Ectodermal cell (in vitro differentiated cells): ENCODE measurements around the gene B3GNT2.

ENCODE experiments used
- H3K27ac ChIP-seq: 2 replicates; pipeline ENCODE4 v1.7.0; 2013; ENCODE audit warnings: mild to moderate bottlenecking, low read depth, low read length; ENCODE audit not compliant: insufficient read depth, poor library complexity, severe bottlenecking
- H3K27me3 ChIP-seq: 2 replicates; pipeline ENCODE4 v1.7.0; 2013; ENCODE audit warnings: mild to moderate bottlenecking, low read length; ENCODE audit not compliant: insufficient read depth, control insufficient read depth, poor library complexity, severe bottlenecking
- H3K36me3 ChIP-seq: one replicate; pipeline ENCODE4 v1.7.0; 2013; ENCODE audit warnings: low read length; ENCODE audit not compliant: control insufficient read depth, insufficient read depth
- H3K4me1 ChIP-seq: one replicate; pipeline ENCODE4 v1.7.0; 2013; ENCODE audit warnings: low read length; ENCODE audit not compliant: control insufficient read depth, insufficient read depth
- H3K4me3 ChIP-seq: 2 replicates; pipeline ENCODE4 v1.7.0; 2013; ENCODE audit warnings: low read depth, low read length, control low read depth; ENCODE audit not compliant: insufficient read depth
- H3K9me3 ChIP-seq: 2 replicates; pipeline ENCODE4 v1.7.0; 2013; ENCODE audit warnings: mild to moderate bottlenecking, low read length, moderate library complexity; ENCODE audit not compliant: control insufficient read depth
- WGBS, 2 experiments: methylation state at CpG; one replicate each; pipeline ENCODE4 v1.1.7; 2013; ENCODE audit warnings: missing lambda C conversion rate in 2 of 2; 5-methylcytosine and 5-hydroxymethylcytosine counted together

The B3GNT2 gene

DNA sequence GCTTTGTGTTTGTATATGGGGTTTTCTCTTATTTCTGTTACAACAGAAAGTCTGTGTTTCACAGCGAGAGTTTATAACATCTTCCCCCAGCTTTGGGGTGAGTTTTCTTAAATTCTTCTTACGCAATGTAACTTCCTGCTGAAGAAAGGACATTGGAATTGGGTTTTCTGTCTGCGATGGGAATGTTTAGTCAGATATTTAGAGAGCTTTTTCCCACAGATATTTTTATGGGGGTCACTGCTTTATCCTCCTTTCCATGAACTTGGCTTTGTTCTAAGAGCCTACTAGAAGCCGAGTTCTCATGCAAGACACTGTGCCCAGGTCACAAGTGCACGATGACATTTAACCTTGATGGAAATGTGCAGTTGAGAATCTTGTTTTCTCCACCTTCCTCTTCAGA, 22.1 kb downstream of the B3GNT2 start:
- Histone ChIP-seq H3K9me3 (no peaks in the 10 kb centered on the region), H3K36me3 (peaks cover 12% of the 10 kb centered on the region), H3K27ac (no peak overlapping the region), H3K27me3 (no peaks in the 10 kb centered on the region), H3K4me1 (peaks cover 9% of the 10 kb centered on the region), H3K4me3 (no peak overlapping the region)
- 91 to 92% methylated on average over 5 of the region's 5 CpGs for WGBS, 2 experiments

DNA sequence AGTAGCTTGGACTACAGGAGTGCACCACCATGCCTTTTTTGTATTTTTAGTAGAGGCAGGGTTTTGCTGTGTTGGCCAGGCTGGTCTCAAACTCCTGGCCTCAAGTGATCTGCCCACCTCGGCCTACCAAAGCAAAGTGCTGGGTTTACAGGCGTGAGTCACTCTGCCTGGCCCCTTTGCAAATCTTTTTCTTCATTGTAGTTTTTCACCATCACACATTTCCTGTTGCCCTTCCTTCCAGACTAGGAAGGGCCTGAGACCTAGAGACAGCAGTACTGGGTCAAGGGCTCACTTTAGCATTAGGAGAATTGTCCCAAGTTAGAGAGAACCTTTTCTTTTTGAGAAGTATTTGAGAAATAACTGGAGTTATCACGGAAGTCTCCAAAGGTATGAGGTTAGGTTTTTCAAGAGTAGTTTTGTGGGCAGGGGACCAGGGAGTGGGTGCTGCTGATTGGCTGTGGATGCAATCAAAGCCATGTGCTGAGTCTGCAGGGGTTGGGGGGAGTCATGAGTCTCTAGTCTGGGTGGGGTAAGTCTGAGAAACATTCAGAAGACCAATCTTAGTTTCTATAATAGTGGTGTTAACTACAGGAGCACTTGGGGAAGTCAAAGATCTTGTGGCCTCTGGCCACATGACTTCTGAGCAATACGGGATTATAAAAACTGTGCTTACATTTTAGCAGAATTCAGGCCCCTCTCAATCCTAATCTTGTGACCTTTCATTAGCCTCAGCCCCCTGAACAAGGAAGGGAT, 23.7 kb downstream of the B3GNT2 start:
- Histone ChIP-seq H3K4me1 (peaks cover 9% of the 10 kb centered on the region), H3K4me3 (no peak overlapping the region), H3K9me3 (no peaks in the 10 kb centered on the region), H3K36me3 (peaks cover 16% of the 10 kb centered on the region), H3K27ac (no peak overlapping the region), H3K27me3 (no peaks in the 10 kb centered on the region)
- 79 to 81% methylated on average over 4 of the region's 4 CpGs for WGBS, 2 experiments

- Histone ChIP-seq H3K9me3 (no peaks in the 10 kb centered on the region), H3K4me1 (no peaks in the 10 kb centered on the region), H3K36me3 (peaks cover 24% of the 10 kb centered on the region), H3K4me3 (no peak overlapping the region), H3K27me3 (no peaks in the 10 kb centered on the region), H3K27ac (no peak overlapping the region)
- WGBS, 2 experiments, result 94 to 100% methylated on average over 1 of the region's 1 CpG
These were observed 25.2 kb downstream of the B3GNT2 start for GRCh38 chr2:62221141-62221540.

GRCh38 chr2:62222171-62222570, 26.3 kb downstream of the B3GNT2 start:
- no peaks in the 10 kb centered on the region for H3K4me1 ChIP-seq
- H3K27ac ChIP-seq, result no peak overlapping the region
- H3K4me3 ChIP-seq, result no peak overlapping the region
- no peaks in the 10 kb centered on the region for H3K27me3 ChIP-seq
- H3K9me3 ChIP-seq, result no peaks in the 10 kb centered on the region
- whole genome bisulfite sequencing, 2 experiments, result 94% methylated on average over 10 to 12 of the region's 12 CpGs
- peaks cover 24% of the 10 kb centered on the region for H3K36me3 ChIP-seq

DNA sequence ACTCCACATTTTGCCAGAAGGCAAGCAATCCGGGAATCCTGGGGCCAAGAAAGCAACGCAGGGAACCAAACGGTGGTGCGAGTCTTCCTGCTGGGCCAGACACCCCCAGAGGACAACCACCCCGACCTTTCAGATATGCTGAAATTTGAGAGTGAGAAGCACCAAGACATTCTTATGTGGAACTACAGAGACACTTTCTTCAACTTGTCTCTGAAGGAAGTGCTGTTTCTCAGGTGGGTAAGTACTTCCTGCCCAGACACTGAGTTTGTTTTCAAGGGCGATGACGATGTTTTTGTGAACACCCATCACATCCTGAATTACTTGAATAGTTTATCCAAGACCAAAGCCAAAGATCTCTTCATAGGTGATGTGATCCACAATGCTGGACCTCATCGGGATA, 26.8 kb downstream of the B3GNT2 start:
- 94 to 95% methylated on average over 8 of the region's 8 CpGs for WGBS, 2 experiments
- Histone ChIP-seq H3K27me3 (no peaks in the 10 kb centered on the region), H3K4me1 (no peaks in the 10 kb centered on the region), H3K36me3 (peaks cover 24% of the 10 kb centered on the region), H3K9me3 (no peaks in the 10 kb centered on the region), H3K27ac (no peak overlapping the region), H3K4me3 (no peak overlapping the region)

- Histone ChIP-seq H3K27me3 (no peaks in the 10 kb centered on the region), H3K36me3 (peaks cover 24% of the 10 kb centered on the region), H3K9me3 (no peaks in the 10 kb centered on the region), H3K27ac (no peak overlapping the region), H3K4me1 (no peaks in the 10 kb centered on the region), H3K4me3 (no peak overlapping the region)
- 76 to 95% methylated on average over 1 of the region's 1 CpG for WGBS, 2 experiments
These were observed 29.1 kb downstream of the B3GNT2 start for GRCh38 chr2:62224976-62225375.

DNA sequence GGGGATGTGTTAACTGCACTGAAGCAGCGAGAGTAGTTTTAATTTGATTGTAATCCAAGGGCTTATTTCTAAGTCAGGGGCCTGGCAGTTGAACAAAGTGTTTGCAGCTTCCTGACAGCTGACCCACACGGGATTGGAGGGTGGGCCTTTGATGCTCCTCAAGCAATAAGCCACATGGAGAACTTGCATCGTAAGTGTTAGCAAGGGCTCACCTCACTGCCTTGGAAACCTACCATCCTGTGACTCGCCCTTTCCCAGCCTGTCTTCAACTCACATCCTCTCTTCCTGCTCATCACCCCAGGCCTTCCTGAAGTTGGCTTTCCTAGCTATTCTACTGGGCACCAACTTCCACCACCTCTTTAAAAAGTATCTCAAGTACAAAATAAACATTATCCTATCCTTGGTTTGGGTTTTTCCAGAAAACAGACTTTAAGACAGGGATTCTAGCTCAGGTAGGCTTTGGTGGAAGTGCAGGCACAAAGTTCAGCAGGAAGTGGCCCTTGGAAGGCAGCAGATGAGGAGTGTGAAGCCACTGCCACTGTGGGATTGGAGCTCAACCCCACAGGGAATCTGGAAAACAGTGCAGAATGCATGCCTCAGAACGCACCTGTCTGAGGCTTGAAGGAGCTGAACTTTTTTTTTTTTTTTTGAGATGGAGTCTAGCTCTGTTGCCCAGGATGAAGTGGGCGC, 31.6 kb downstream of the B3GNT2 start:
- no peaks in the 10 kb centered on the region for H3K4me1 ChIP-seq
- 93 to 95% methylated on average over 6 of the region's 6 CpGs for WGBS, 2 experiments
- H3K9me3 ChIP-seq, result no peaks in the 10 kb centered on the region
- no peak overlapping the region for H3K4me3 ChIP-seq
- no peak overlapping the region for H3K27ac ChIP-seq
- peaks cover 16% of the 10 kb centered on the region for H3K36me3 ChIP-seq
- H3K27me3 ChIP-seq, result no peaks in the 10 kb centered on the region

- H3K36me3 ChIP-seq, result peaks cover 7% of the 10 kb centered on the region
- H3K4me3 ChIP-seq, result no peak overlapping the region
- H3K9me3 ChIP-seq, result no peaks in the 10 kb centered on the region
- no peaks in the 10 kb centered on the region for H3K4me1 ChIP-seq
- WGBS, 2 experiments, result 87 to 91% methylated on average over 11 of the region's 11 CpGs
- H3K27me3 ChIP-seq, result no peaks in the 10 kb centered on the region
- H3K27ac ChIP-seq, result no peak overlapping the region
These were observed 33.2 kb downstream of the B3GNT2 start for GRCh38 chr2:62229082-62229605.

GRCh38 chr2:62231541-62231940, 35.6 kb downstream of the B3GNT2 start:
- Histone ChIP-seq H3K4me1 (no peaks in the 10 kb centered on the region), H3K27ac (no peak overlapping the region), H3K36me3 (no peaks in the 10 kb centered on the region), H3K4me3 (no peak overlapping the region), H3K9me3 (no peaks in the 10 kb centered on the region), H3K27me3 (no peaks in the 10 kb centered on the region)
- 75 to 77% methylated on average over 4 of the region's 4 CpGs for WGBS, 2 experiments

GRCh38 chr2:62234755-62235655, 39.1 kb downstream of the B3GNT2 start:
- H3K27ac ChIP-seq, result no peak overlapping the region
- WGBS, 2 experiments, result 90 to 93% methylated on average over 16 of the region's 16 CpGs
- no peaks in the 10 kb centered on the region for H3K4me1 ChIP-seq
- no peaks in the 10 kb centered on the region for H3K27me3 ChIP-seq
- no peak overlapping the region for H3K4me3 ChIP-seq
- H3K36me3 ChIP-seq, result no peaks in the 10 kb centered on the region
- no peaks in the 10 kb centered on the region for H3K9me3 ChIP-seq
